SH-SY5Y (cell line): ENCODE measurements around the gene EEFSEC.

Experiments used
- GATA2 ChIP-seq: IDR thresholded peaks from 2 replicates; pipeline ENCODE4 v1.6.1; 2011; ENCODE audit warnings: mild to moderate bottlenecking, low read depth, low read length
- GATA3 ChIP-seq: IDR thresholded peaks from 2 replicates; pipeline ENCODE4 v1.6.1; 2011; ENCODE audit warnings: low read depth, mild to moderate bottlenecking, low read length, moderate library complexity

DNA sequence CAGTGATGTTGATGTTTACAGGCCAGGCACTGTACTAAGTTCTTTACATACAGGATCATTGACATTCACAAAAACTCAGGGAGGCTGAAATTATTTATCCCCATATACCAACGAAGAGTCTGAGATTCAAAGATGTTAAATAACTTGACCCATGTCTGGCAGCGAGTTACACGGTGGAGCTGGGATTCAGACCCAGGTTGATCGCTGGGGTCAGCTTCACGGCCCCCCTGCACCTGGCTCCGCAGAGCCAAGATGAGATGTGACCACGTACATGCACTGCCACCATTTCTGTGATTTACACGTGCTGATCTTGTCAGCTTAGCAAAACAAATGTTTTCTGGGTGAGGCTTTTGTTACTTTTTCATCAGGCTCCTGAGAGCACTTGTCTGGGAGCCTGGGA, 109.8 kb downstream of the EEFSEC start:
- TF ChIP-seq GATA2: no peak
- TF ChIP-seq GATA3: no peak
